Activated B cell treated with CpG ODN at 0.5 μM for 24 hours (primary cell): ENCODE results near the gene ADAM19. TPM values are rescaled to one million over a fixed set of nuclear protein-coding genes. Genes with fewer than 3 reads are reported as not detected.

Experiments
- total RNA-seq: library from RNA; stranded (reverse); gene quantifications from 2 replicates; pipeline ENCODE4 v1.2.3, GENCODE V29; 2022

Gene ADAM19
- total RNA-seq, 1 donor from 2014 or later: 136 TPM

Other genes with a start within 250 kb of the ADAM19 start
- 2.7 and 2.8 TPM in 2 replicates for gene NIPAL4, start 115.6 kb downstream of the ADAM19 start, total RNA-seq
- gene SOX30, start 76.7 kb upstream of the ADAM19 start, total RNA-seq: 0.37 and 0.47 TPM in 2 replicates
- gene C5orf52, start 95.8 kb upstream of the ADAM19 start, total RNA-seq: not detected in 2 replicates
- 25.6 and 28.9 TPM in 2 replicates for gene THG1L, start 155.6 kb upstream of the ADAM19 start, total RNA-seq
- gene LSM11, start 167.9 kb upstream of the ADAM19 start, total RNA-seq: 4.6 and 5.0 TPM in 2 replicates